Tongue (tissue), 2 donors: ENCODE measurements around the gene NCOA3. TPM values are rescaled to one million over a fixed set of nuclear protein-coding genes. Genes with fewer than 3 reads are reported as not detected.

Experiments
- small RNA-seq: library from RNA; depleted of rRNA; stranded (forward); fragments of <200 nt; gene quantifications from one replicate; pipeline ENCODE3, GENCODE V24; 2014; ENCODE audit warnings: low replicate concordance
- total RNA-seq: library from RNA; depleted of rRNA; stranded (reverse); fragments of >200 nt; gene quantifications from one replicate; pipeline ENCODE4 v1.2.3, GENCODE V29; 2014

The NCOA3 gene
- total RNA-seq, 1 donor from 2014 or later: 35.8 TPM

Small RNAs within 50 kb of the gene (small RNA-seq; reads per million reads assigned to genes)
- gene RNU6-497P (not detected), gene RNU6-563P (not detected)

Other genes with a start within 250 kb of the NCOA3 start
- 17.3 TPM for gene ZMYND8, start 145.2 kb upstream of the NCOA3 start, total RNA-seq